ENCODE measurements around the gene RIC1. TPM values are rescaled to one million over a fixed set of nuclear protein-coding genes. Genes with fewer than 3 reads are reported as not detected.

The RIC1 gene
- total and polyA plus RNA-seq, 9 of the 15 experiments (the other 6 are each of a cell fraction or from before 2014, with no cell fraction given) = 3.2 to 25.8 (median 15.0) TPM

GRCh38 chr9:5721279-5722087 lies 92.6 kb downstream of the RIC1 start:
- Histone ChIP-seq H4K20me1 (replicated peaks; ENCODE audit: control insufficient read depth, insufficient read depth, low read length) (no peaks in the 10 kb centered on the region), H3K4me1 (replicated peaks in 1 of 2; ENCODE audit: control insufficient read depth in 2 of 2, insufficient read depth in 2 of 2, low read length in 2 of 2) (no peaks in the 10 kb centered on the region), H3K4me3 (no peak overlapping the region), H3K9me1 (ENCODE audit: control insufficient read depth, insufficient read depth, low read length) (no peaks in the 10 kb centered on the region), H3K9me3 (replicated peaks; ENCODE audit: control insufficient read depth, insufficient read depth, low read depth, low read length) (no peaks in the 10 kb centered on the region), H3K27me3 (ENCODE audit: control insufficient read depth in 2 of 2, insufficient read depth in 2 of 2, low read length in 2 of 2) (no peaks in the 10 kb centered on the region), H3K79me2 (ENCODE audit: control insufficient read depth, insufficient read depth, low read length) (no peaks in the 10 kb centered on the region), H3K36me3 (ENCODE audit: control insufficient read depth, insufficient read depth, low read length) (peaks cover 17% of the 10 kb centered on the region; the same call in 2 of the 3 replicates), H3K27ac (ENCODE audit: extremely low read depth, low read depth, low read length) (no peak overlapping the region), H3K4me2 (ENCODE audit: insufficient read depth, low read length) (no peak overlapping the region), H3K9ac (ENCODE audit: insufficient read depth in 1 of 2, low read depth in 2 of 2, low read length in 2 of 2) (no peak overlapping the region), H2AFZ (ENCODE audit: low read depth, low read length) (no peak overlapping the region)
- in situ Hi-C loops (cut with MboI) (no loop called here), intact Hi-C loops (cut with micrococcal nuclease) (no loop called here)
- no peak for ATAC-seq
- TF ChIP-seq ZNF146 (CRISPR knock-in tag; IDR thresholded peaks at IDR 0.05; ENCODE audit: unreplicated experiment) = no peak
- TF ChIP-seq EGR1 (conservative IDR thresholded peaks at IDR 0.05) = no peak
- no peak for TF ChIP-seq PURB (CRISPR knock-in tag; IDR thresholded peaks at IDR 0.05; ENCODE audit: low read depth)
- no peak for TF ChIP-seq CBX2 (IDR thresholded peaks at IDR 0.05; ENCODE audit: insufficient read depth, low read length, poor library complexity, severe bottlenecking)
- no peak for TF ChIP-seq MCM3 (IDR thresholded peaks at IDR 0.05)
- TF ChIP-seq ZBTB2 (IDR thresholded peaks at IDR 0.05) = no peak
- TF ChIP-seq CTCF (IDR thresholded peaks at IDR 0.05 in 2 of 3, conservative IDR thresholded peaks at IDR 0.05 in 1 of 3; ENCODE audit: insufficient read depth in 2 of 3, low read depth in 1 of 3, low read length in 3 of 3) = no peak
- no peak for TF ChIP-seq NR4A1 (CRISPR knock-in tag; IDR thresholded peaks at IDR 0.05)
- TF ChIP-seq NR4A1 (tag; IDR thresholded peaks at IDR 0.05) = no peak
- TF ChIP-seq YY1 (IDR thresholded peaks at IDR 0.05; ENCODE audit: borderline replicate concordance in 1 of 3, control insufficient read depth in 1 of 3, extremely low read depth in 1 of 3, insufficient read depth in 3 of 3, insufficient read length in 1 of 3, insufficient replicate concordance in 2 of 3, low read depth in 1 of 3, low read length in 2 of 3) = no peak
- BruUV-seq (replicated peaks) = no TSS peak
- no peak for FAIRE-seq
- POLR2A ChIA-PET = no interaction called here
- no peak for DNase-seq (ENCODE audit: extremely low read depth in 1 of 4, low spot score in 3 of 4)
- 100% methylated on average over 8 of the region's 18 CpGs for WGBS (ENCODE audit: insufficient coverage, low coverage, missing lambda C conversion rate)
- CTCF ChIA-PET (ENCODE audit: low intra/inter-chr PET ratio) = interaction anchor here (0.7 kb wide), 1 partner anchor 19 kb away, joined by 5 read pairs; no protein-coding TSS in a partner anchor
